GM21619 (cell line): Measurements from ENCODE around the gene INSYN2B.

Source experiments
- ATAC-seq: cut with Tn5 transposase; IDR thresholded peaks from one replicate; pipeline ENCODE4 v1.9.1; 2021; ENCODE audit not compliant: unreplicated experiment

INSYN2B gene

DNA sequence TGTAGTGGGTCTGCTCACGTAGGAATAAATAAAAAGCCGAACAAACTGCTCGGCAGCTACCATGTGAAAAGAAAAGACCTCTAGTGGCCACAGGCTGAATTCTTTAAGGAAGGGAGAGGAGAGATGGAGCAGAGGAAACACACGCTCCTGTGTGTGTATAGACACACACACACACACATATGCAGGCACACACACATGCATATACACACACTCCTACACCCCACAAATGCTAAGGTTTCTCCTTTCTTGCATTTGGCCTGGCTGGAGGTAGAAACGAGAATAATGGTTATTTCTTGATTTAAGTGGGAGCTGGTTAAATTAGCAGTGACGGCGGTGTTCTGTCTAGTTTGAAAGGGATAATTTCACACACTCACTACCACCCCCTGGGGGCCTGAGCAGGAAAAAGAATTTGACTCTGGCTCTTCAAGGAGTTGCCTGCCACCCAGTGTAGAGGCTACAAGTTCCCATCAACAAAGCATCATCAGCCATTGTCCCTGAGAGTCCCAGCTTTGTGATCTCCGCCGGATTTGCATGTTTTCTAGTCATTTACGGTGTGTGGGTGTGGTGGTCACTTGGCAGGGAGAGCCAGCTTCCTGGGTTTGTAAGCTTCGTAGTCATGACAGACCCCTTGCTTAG lies at the start of gene INSYN2B:
Gene INSYN2B (minus strand): TSS at position 78 of the 636 bp plus-strand sequence. CDS start 96,597 bp downstream, outside the sequence.
- ATAC-seq = peak; percentile 70

DNA sequence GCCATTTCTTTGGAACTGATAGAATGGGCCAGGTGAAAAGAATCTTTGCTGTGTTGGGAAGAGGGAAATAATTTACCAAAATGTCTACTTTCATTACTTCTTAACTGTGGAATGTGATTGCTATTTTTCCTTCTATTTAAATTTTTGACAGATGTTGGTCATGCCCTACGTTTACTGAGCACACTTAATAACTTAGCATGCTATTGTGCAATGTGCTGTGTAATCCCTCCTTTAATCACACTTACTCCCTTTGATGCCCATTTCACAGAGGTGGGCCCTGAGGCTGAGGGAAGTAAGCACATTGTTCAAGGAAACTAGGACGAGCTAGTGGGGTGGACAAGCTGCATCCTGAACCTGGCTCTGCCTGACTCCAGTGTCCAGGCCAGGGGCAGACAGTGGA lies 47.8 kb upstream of the INSYN2B start:
- no peak for ATAC-seq

DNA sequence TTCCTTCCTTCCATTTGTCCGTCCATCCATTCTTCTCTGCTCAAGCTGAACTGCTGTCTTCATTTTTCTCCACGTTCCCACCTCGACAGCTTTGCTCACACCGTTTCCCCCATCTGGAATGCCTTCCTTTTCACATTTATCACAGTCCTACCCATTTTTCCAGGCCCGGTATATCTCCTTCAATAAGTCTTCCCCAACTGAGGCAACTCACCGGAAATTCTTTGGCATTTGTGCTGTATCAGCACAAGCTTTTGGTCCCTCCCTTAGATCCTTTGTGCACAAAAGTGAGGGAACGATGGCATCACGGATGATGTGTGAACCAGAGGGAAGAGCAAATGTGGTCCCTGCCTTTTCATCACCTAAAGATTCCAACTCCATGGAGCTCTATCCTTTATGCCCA lies 45.6 kb upstream of the INSYN2B start:
- ATAC-seq = no peak

DNA sequence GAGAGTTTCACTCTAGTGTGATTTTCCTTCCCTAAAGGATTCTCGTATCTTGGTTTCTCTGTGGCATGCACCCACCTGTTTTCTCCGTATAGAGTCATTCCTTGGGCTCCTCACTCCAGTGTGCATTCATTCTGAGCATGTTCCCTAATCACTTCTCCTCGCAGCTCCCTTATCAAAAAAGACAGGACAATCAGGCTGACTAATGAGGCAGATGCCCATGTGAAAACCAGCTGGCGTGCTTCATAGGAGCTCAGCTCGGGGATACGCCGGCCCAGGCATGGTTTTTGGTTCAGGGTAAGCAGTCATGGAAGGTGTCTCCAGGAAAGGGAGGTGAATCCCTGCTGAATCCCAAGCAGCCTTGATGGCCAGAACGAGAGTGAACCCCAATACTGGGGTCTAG lies 41.2 kb upstream of the INSYN2B start:
- ATAC-seq = no peak

DNA sequence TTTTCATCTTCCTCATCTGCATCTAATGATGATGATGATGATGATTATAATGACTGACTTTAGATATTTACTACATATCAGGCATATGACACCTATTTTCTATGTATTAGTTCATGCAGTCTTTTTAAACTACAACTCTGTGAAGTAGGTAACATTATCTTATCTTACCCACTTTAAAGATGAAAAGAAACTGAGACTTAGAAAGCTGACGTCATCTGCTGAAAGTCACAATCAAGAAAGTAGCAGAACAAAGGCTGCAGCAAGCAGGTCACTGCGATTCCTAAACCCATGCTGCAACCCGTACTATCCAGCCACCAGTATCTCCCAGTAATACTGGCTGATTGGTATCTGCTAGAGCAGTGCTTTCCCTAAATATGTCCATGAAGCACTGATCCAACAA lies 40.1 kb upstream of the INSYN2B start:
- no peak for ATAC-seq

DNA sequence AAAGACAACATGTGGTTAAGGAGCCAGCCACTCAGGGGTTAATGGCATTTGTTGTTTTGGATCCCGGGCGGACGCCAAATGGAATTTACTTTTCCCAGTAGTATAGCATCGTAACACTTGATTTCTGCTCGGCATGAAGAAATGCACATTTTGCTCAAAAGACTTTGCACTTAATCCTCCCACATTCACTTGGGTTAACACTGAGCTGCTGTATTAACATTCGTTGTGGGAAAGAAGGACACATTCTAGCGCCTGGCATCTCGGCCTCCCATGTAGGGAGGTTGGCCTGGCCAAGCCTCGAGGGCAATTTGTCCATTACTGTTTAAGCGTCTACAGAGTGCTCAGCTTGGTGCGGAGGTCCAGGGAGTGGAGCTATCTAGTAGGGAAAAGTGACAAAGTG lies 32.3 kb upstream of the INSYN2B start:
- ATAC-seq = no peak

DNA sequence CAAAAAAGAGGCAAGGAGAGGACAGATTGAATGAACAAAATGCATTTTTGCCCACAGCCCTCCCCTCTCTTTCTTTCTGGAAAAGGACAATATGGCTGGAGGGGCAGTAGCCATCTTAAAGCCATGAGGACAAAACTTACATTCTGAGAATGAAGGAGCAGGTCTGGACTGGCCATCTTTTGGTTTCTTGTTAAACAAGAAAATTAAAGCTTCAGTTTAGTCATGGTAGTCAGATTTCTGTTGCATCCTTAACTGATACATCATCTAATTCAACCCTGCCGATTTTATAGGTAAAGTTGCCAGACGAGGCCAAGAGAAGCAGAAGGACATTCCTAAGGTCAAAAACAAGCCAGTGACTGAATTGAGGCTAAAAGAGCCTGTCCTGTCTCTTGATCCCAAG lies 31.5 kb upstream of the INSYN2B start:
- no peak for ATAC-seq

DNA sequence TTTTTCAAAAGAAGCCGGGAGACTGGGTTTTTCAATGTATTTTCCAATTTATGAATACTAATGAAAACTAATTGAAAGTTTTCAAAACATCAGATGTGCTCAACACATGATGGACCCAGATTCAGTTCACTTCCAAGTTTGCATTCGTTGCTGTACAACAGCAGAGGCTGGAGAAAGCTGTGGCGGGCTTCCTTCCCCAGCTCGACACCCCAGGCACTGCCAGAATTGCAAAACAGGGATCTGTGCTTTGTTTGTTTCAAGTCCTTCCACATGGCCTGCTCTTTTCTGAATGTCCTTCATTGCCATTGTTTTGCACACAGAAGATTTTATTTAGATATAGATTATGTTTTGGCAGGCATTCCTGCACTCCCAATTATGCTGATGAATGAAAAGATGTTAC lies 30.3 kb upstream of the INSYN2B start:
- no peak for ATAC-seq

DNA sequence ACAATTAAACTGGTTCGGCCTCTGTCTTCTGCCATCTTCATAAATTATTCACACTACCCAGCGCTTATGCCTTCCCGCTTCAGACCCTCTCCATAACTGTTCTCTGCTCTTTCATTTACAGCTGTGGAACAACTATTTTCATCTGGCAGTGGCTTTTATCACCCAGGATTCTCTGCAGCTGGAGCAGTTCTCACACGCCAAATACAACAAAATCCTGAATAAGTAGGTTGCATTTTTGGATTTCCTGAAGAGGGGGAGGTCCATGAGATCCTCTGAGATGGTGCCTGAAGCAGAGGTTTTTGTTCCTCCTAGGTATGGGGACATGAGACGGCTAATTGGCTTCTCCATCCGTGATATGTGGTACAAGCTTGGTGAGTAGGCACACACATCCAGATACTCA lies 28.1 kb upstream of the INSYN2B start:
- ATAC-seq = no peak

DNA sequence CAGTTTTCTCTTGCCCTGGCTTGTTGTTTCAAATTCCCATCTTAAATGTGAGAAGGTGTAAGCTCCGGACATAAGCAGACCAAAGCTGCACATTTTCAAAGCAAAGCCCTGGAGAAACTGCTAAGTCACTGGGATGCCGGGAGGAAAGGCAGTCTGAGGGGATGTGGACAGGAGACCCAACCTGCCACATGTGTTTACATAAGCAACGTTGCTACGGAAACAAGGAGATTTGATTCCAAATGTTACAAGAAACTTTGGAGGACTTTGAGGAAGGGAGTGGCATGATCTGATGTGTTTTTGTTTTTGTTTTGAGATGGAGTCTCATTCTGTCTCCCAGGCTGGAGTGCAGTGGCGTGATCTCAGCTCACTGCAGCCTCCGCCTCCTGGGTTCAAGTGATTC lies 25.7 kb upstream of the INSYN2B start:
- ATAC-seq = no peak

DNA sequence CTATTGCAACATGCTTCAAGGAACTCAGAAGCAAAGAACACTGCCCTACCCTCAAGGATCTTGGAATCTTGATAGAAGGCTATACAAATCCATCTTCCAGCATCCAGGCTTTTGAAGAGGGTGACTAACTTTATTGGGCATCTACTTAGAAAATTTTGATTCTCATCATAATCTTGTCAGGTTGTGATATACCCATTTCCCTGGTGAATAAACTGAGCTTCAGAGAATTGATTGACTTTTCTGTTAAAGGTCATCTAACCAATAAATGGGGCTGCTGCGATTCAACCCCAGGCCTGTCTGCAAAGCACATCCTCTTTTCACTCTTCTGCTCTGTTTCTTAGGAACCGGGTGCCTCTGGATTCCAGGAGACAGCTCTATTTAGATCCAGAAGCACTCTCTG lies 19.9 kb upstream of the INSYN2B start:
- no peak for ATAC-seq

DNA sequence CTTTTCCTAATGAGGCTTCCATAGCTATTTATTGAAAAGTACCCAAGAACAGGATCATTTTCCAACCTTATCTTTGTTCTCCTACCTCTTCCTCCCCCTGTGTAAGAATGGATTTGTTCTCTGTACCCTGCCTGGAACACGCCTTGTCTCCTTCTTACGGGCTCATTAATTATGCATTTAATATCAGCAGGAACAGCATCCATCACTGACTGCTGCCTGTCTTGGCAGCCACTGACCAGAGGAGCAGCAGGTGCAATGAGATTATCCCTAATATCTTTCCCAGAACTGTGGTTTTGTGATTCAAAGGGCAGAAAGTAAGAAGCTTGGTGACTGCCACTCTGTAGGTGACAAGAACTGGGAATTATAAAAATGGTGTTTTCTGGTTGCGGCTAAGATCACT lies 19.3 kb upstream of the INSYN2B start:
- ATAC-seq = no peak

DNA sequence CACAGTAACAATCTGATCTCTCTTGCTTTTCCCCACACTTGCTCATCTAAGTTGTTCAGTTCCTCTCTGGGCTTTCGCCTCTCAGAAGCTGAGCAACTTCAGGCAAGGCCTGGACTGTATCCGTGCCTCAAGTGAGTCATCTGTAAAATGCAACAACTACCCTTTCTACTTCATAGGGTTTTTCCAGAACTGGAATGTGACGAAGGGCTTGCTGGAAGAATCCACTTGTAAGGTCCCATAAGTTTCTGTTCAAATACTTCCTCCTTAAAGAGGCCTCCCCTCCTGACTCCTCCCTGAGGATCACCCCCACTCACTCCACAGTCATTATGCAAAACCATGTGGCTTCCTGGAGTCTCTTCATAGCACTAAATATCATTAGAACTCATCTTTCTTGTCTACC lies 17.5 kb upstream of the INSYN2B start:
- ATAC-seq = no peak

DNA sequence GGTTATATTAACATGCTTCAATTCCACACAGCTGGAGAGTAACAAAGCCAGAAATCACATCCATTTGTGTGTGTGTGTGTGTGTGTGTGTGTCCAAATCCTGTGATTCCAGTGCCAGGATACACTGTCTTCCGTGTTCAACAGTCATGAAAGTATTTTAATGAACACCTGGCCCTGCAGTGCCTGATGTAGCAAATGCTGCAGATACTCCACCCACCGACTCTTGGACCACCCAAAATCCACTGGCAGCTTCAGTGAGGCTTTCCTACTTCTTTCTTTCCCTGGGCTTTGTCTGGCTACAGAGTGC lies 13.1 kb upstream of the INSYN2B start:
- no peak for ATAC-seq

DNA sequence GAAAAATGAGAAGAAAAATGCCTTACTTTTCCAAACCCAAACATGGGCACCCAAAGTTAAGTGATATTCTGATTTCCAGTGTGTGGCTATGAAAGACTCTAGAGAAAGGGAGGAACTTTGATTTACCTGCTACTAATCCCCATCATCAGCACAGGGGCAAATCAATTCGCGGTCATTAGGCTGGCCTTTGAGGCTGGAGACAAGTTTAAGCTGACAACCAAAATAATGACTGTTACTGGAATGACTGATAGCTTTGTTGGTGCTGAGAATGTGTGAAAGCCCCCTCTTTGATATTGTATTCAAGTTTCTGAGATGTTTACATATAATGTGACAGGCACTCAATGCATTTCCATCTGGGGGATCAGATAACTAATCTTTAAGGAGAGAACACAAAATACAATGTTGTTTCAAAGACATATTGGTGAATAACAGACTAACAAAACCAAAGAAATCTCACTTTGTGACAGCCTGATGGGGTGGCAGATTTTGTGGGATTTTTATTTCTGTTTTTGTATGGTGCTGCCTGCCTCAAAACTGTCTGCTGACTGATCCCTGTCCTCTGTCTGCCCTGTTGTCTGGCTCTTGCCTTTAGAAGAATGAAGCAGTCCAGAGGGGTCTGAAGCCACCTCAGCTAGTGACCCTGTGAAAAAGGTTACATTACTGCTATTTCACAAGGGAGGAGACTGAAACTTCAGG lies 12.6 kb upstream of the INSYN2B start:
- no peak for ATAC-seq

DNA sequence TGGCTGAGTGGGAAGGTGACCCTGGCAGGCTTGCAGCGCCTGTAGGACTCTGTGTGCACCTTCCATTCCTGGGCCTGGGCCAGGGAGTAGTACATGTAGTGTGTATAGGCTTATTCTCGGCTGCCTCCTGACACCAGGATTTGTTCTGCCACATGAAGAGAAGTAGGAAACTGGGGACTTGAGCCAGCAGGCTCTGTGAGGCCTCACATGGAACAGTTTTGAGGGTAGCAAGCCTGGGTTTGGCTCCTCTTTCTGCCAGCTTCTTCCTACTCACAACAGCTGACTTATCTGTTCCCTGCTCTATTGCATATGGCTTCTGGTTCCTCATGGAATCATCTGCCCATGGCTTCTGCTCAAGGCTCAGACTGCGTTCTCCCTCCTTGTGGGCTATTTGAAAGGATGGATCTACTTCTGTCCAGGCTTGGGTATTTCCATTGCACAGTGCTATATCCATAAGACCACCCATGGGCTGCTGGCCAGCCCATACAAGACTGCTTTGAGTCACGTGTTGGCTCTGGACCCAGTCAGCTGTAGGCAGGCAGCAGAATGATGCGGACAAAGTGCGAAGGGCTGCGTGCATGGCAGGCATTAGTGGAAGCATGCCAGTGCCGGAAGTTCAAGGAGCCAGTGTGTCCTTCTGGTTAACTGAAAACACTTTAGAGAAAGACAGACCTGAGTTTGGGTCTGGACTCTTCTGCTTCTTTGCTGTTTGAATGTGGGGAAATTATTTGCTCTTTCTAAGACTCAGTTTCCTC lies 11.0 kb upstream of the INSYN2B start:
- ATAC-seq = no peak

DNA sequence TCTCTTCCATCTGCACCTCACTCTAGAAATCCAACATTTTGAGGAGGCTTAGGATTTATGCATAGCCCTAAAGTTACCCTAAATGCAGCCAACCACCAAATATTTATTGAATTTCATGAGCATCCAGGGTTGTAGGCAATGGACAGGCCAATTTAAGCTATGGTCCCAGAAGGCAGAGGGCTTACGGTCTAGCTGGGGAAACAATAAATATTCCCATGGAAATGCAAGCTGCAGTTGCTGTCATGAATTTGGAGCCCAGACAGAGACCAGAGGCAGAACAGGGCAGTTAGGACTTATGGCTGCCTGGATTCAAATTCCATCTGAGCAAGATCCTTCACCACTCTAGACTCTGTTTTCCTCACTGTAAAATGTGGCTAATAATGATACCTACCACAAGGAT lies 9.1 kb upstream of the INSYN2B start:
- ATAC-seq = no peak

DNA sequence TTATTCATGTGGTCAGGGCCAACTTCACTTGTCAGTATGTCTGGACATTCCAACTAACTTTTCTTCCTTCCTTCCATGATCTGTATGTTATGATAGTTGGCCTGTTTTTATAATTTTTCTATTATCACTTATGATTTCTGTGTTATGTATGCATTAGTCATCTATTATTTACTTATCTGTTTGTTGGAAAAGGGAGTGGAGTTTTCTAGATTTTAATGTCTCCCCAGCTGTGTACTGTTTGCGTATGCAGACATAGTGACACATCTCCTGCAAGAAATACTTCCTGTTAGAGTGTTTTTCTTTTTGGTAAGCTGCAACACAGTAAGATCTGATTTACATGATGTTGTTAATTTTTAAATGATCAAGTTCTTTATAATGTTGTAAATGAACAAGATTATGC lies 8.7 kb upstream of the INSYN2B start:
- ATAC-seq = no peak

DNA sequence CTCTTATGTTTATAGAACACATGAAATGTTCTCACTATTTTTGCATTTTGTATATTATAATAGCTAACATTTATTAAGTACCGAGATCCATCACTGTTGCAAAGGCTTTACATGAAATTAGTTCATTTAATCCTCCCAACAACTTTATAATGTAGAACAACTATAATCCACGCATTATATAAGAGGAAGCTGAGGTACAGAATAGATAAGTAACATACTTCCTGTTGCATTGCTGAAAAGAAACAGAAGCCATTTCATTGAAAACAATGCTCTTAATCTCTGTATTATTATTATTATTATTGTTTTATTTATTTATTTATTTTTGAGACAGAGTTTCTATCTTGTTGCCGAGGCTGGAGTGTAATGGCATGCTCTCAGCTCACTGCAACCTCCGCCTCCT lies 7.9 kb upstream of the INSYN2B start:
- ATAC-seq = no peak

DNA sequence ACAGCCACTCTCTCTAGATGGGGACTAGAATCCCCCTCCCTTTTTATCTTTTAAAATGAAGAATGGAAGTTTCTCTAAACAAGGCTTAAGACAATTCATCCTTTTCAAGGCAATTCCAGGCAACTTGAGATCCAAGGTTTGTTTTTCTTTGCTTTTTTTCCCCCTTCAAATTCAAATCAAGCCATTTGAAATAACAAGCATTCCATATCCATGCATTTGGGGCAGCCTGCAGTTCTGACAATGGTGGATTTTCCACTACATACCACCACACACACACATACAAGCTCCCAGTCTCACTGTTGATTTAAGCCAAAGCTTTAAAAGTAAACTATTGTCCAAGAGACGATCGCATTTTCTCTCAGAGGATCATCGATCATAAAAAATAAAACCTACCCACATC lies 424 bp downstream of the INSYN2B start:
- ATAC-seq = no peak

DNA sequence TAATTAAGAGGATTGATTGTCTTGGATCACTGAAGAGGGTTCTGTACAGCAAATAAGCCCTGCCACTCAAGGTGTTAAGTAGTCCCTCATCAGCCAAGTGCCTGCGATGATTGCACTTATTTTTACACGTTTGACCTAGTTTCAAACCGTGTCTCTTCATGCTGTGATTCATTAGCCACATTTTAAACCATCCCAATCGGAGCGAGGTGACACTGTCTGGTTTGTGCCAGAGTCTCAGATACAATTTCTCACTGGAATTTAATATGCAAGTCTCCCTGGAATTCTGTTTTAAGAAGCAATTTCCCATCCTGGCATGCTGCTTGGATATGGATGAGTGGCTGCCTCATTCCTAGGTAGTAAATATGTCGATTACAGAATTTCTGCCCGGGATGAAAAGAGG lies 1.6 kb downstream of the INSYN2B start:
- ATAC-seq = no peak

DNA sequence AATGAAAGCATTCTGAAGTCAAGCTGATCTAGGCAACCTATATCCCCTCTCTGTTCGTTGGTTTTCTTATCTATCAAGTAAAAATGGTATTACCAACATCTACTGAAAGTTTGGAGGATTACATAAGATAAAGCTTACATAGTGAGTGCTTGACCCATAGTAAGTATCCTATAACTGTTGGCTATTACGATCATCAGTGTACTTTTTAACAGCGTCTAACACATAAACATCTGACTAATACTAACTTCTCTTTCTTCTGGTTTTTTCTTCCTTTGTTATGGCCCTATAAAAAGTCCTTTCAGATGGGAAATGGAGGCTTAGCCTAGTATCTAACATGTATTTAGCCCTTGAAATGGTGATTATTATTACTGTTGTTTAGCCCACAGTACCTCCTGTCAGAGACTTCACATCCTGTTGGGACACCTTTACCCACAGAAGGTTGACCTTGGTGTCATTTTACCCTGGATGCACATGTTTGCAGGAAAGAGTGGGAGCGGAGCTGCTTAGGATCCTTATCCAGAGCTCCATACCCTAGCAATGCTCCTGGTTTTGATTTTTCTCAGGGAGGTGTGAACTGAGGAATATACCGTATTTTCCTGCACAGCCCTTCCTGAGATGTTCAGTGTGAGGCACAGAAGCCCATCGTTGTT lies 6.0 kb downstream of the INSYN2B start:
- ATAC-seq = no peak
